ENCODE data around the gene ELN. TPM values are rescaled to one million over a fixed set of nuclear protein-coding genes. Genes with fewer than 3 reads are reported as not detected.

Gene ELN
- polyA plus RNA-seq, 1 experiment: 2.1 TPM

DNA sequence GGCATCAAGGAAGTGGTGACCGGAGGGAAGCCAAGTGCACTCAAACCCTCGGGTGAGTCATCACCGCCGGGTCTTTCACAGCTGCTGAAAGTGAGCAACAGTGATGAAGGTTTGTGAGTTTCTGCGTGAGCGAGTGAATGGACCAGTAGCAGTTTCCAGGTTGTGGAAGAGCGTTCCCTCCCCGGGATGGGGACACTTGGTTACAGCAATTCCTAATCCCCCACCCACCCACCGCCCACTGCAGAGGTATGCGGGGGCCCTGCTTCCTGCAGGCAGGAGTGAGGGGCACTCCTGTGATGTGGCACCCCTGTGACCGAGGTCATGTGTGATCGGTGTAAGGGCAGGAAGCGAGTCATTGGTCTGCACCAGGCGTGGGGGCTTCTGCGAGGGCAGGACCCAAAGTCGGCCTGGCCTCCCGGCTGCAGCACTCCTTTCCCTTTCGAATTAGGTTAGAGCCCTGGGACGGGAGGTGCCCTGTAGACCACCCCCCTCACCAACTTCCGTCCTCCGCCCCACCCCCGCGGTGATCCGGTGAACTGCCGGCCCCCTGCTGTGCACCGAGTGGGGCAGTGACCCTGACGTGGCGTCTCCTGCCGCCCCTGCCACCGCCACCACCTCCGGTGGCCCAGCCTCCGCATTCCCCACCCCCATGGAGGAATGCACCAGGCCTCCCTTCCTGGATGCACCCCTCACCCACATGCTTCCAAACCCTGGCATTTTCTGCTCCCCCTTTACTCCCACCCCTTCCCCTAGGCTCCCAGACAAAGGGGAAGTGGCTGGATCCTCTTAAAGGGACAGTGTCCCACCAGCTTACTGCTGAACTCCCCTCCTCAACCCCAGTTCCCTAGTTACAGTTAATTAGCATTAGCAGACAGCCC lies 66.5 kb downstream of the ELN start:
- TF ChIP-seq, protein P1, sequence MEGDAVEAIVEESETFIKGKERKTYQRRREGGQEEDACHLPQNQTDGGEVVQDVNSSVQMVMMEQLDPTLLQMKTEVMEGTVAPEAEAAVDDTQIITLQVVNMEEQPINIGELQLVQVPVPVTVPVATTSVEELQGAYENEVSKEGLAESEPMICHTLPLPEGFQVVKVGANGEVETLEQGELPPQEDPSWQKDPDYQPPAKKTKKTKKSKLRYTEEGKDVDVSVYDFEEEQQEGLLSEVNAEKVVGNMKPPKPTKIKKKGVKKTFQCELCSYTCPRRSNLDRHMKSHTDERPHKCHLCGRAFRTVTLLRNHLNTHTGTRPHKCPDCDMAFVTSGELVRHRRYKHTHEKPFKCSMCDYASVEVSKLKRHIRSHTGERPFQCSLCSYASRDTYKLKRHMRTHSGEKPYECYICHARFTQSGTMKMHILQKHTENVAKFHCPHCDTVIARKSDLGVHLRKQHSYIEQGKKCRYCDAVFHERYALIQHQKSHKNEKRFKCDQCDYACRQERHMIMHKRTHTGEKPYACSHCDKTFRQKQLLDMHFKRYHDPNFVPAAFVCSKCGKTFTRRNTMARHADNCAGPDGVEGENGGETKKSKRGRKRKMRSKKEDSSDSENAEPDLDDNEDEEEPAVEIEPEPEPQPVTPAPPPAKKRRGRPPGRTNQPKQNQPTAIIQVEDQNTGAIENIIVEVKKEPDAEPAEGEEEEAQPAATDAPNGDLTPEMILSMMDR (IDR thresholded peaks at IDR 0.05; ENCODE audit: low read depth, low read length): no peak
- peaks cover 23% of the 10 kb centered on the region for H3K9me3 ChIP-seq (ENCODE audit: control insufficient read depth, insufficient read depth, low read length)
- peak; percentile 66 for DNase-seq (ENCODE audit: low read depth, low spot score)
- CTCF ChIA-PET: interaction anchor here (1.1 kb wide), 1 partner anchor 11 kb away, joined by 3 read pairs; no protein-coding TSS in a partner anchor
- no peaks in the 10 kb centered on the region for H3K27me3 ChIP-seq (ENCODE audit: control insufficient read depth, insufficient read depth, low read length)
- H3K4me3 ChIP-seq (ENCODE audit: low read depth, low read length): peak overlapping the region; percentile 39
- POLR2A ChIA-PET: interaction anchor here (0.6 to 1.5 kb wide), 4 partner anchors 9 to 126 kb away, joined by 3 to 9 read pairs (median 4); partner anchors contain the start of gene LIMK1
- H3K27ac ChIP-seq (ENCODE audit: low read depth, low read length): peak overlapping the region; percentile 90

DNA sequence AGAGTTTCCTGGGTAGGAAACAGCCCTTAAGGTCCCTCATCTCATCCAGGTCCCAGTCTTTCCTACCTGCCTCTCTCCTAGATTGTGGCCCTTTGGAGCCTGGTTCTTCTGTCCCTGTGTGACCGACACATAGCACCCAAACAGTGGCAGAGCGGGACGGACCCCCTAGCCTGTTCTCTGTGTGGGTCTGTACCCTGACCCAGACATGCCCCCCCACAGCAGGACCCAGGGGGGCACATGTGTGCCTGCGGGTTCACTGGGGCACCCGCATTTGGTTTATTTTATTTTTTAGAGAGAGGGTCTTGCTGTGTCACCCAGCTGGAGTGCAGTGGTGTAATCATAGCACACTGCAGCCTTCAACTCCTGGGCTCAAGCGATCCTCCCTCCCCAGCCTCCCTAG lies 67.2 kb downstream of the ELN start:
- TF ChIP-seq, protein P1 (IDR thresholded peaks at IDR 0.05; ENCODE audit: low read depth, low read length): no peak
- POLR2A ChIA-PET: no interaction called here
- DNase-seq (ENCODE audit: low read depth, low spot score): no peak
- H3K27ac ChIP-seq (ENCODE audit: low read depth, low read length): peak overlapping the region; percentile 90
- CTCF ChIA-PET: no interaction called here
- peaks cover 23% of the 10 kb centered on the region for H3K9me3 ChIP-seq (ENCODE audit: control insufficient read depth, insufficient read depth, low read length)
- H3K27me3 ChIP-seq (ENCODE audit: control insufficient read depth, insufficient read depth, low read length): no peaks in the 10 kb centered on the region
- no peak overlapping the region for H3K4me3 ChIP-seq (ENCODE audit: low read depth, low read length)

DNA sequence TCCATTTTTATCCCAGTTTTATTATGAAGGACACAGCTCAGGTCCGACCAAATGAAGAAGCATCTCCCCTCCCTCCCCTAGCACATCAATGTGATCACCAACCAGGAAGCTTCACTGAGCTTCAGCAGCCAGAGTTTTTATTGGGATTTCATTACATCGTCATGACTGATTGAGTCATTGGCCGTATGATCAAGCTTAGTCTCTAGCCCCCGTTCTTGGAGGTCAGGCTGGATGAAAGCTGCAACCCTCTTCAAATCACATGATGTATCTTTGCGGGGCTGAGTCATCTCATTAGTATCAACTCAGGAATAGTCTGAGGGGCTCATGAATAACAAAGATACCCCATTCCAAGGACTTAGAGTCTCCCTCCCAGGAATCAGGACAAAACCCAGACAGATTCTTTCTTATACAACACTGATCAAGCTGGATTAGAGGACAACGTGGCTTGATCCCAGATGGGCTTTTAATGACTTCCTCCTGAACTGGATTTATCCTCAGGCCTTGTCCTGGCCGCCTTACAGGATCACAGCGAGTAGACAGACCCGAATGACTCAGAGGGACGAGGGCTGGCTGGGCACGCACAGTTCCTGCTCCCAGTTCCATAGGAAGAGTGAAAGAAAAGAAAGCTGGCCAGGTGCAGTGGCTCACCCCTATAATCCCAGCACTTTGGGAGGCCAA lies 70.1 kb downstream of the ELN start:
- Histone ChIP-seq H3K4me3 (ENCODE audit: low read depth, low read length) (no peak overlapping the region), H3K27me3 (ENCODE audit: control insufficient read depth, insufficient read depth, low read length) (no peaks in the 10 kb centered on the region), H3K27ac (ENCODE audit: low read depth, low read length) (peak overlapping the region; percentile 95), H3K9me3 (ENCODE audit: control insufficient read depth, insufficient read depth, low read length) (peaks cover 23% of the 10 kb centered on the region)
- TF ChIP-seq, protein P1 (IDR thresholded peaks at IDR 0.05; ENCODE audit: low read depth, low read length): no peak
- ChIA-PET POLR2A (interaction anchor here (0.5 to 1.6 kb wide), 4 partner anchors 14 to 380 kb away, joined by 3 to 10 read pairs (median 4); partner anchors contain the start of genes EIF4H and LIMK1), CTCF (no interaction called here)
- peak; percentile 77 for DNase-seq (ENCODE audit: low read depth, low spot score)

DNA sequence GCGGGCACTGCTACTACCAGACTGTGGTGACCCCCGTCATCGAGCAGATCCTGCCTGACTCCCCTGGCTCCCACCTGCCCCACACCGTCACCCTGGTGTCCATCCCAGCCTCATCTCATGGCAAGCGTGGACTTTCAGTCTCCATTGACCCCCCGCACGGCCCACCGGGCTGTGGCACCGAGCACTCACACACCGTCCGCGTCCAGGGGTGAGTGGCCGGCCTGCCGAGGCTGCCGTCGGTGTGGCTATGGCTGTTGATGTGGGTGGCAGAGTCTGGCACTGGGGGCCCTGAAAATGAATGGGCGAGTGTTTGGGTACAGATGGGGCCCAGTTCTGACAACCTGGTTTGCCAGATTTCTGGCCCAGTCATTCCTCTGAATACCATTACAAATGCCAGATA lies 71.1 kb downstream of the ELN start:
- TF ChIP-seq, protein P1 (IDR thresholded peaks at IDR 0.05; ENCODE audit: low read depth, low read length): no peak
- ChIA-PET CTCF (no interaction called here), POLR2A (interaction anchor here (1.2 to 1.6 kb wide), 2 partner anchors 15 to 20 kb away, joined by 4 to 10 read pairs; partner anchors contain the start of gene LIMK1)
- H3K9me3 ChIP-seq (ENCODE audit: control insufficient read depth, insufficient read depth, low read length): peaks cover 23% of the 10 kb centered on the region
- H3K4me3 ChIP-seq (ENCODE audit: low read depth, low read length): no peak overlapping the region
- H3K27ac ChIP-seq (ENCODE audit: low read depth, low read length): peak overlapping the region; percentile 95
- no peak for DNase-seq (ENCODE audit: low read depth, low spot score)
- no peaks in the 10 kb centered on the region for H3K27me3 ChIP-seq (ENCODE audit: control insufficient read depth, insufficient read depth, low read length)
